Epithelial cell of proximal tubule (primary cell): Measurements from ENCODE around the gene GRM4. TPM values are rescaled to one million over a fixed set of nuclear protein-coding genes. Genes with fewer than 3 reads are reported as not detected.

ENCODE experiments used
- DNase-seq: peaks from one replicate; pipeline ENCODE4 v3.0.0-alpha.2; 2011; ENCODE audit warnings: low read depth
- H3K4me3 ChIP-seq: 2 replicates; pipeline ENCODE4 v1.5.1; 2011; ENCODE audit warnings: low read depth, mild to moderate bottlenecking, low read length
- total RNA-seq: library from RNA; depleted of rRNA; stranded (reverse); fragments of >200 nt; gene quantifications from 2 replicates; pipeline ENCODE4 v1.2.3, GENCODE V29; 2015
- TF ChIP-seq, protein P1 (sequence below): conservative IDR thresholded peaks from 2 replicates; pipeline ENCODE4 v1.5.1; 2012; ENCODE audit warnings: low read depth, mild to moderate bottlenecking, low read length

The GRM4 gene
- total RNA-seq, 1 donor from 2014 or later, result not detected

DNA sequence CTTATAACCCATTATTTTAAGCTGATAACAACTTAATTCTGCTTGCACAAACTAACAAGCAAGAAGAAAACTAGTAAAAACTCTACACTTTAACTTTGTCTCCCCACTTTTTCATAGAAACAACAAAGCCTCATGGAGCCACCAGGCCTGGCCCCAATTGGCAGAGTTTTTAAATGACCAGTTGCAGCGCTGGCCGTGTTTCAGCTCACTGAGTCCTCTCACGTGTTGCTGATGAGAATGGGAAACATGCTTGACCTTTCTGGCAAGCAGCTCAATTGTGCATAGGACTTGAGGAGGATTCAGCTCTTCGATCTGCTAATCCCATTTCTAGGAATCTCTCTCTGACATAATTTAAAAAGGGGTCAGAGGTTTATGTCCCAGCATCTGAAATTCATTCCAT lies 24.5 kb upstream of the GRM4 start:
- TF ChIP-seq, protein P1, sequence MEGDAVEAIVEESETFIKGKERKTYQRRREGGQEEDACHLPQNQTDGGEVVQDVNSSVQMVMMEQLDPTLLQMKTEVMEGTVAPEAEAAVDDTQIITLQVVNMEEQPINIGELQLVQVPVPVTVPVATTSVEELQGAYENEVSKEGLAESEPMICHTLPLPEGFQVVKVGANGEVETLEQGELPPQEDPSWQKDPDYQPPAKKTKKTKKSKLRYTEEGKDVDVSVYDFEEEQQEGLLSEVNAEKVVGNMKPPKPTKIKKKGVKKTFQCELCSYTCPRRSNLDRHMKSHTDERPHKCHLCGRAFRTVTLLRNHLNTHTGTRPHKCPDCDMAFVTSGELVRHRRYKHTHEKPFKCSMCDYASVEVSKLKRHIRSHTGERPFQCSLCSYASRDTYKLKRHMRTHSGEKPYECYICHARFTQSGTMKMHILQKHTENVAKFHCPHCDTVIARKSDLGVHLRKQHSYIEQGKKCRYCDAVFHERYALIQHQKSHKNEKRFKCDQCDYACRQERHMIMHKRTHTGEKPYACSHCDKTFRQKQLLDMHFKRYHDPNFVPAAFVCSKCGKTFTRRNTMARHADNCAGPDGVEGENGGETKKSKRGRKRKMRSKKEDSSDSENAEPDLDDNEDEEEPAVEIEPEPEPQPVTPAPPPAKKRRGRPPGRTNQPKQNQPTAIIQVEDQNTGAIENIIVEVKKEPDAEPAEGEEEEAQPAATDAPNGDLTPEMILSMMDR, result no peak
- no peak for DNase-seq
- no peak overlapping the region for H3K4me3 ChIP-seq

DNA sequence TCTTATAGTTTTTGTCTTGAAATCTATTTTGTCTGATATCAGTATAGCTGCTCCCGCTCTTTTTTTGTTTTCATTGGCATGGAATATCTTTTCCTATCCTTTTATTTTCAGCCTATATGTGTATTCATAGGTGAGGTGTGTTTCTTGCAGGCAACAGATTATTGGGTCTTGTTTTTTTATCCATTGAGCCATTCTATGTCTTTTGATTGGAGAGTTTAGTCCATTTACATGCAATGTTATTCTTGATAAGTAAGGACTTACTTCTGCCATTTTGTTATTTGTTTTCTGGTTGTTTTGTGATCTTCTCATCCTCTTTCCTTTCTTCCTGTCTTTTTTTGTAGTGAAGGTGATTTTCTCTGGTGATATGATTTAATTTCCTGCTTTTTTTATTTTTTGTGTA lies 24.0 kb upstream of the GRM4 start:
- no peak for DNase-seq
- H3K4me3 ChIP-seq, result no peak overlapping the region
- TF ChIP-seq, protein P1, result no peak

DNA sequence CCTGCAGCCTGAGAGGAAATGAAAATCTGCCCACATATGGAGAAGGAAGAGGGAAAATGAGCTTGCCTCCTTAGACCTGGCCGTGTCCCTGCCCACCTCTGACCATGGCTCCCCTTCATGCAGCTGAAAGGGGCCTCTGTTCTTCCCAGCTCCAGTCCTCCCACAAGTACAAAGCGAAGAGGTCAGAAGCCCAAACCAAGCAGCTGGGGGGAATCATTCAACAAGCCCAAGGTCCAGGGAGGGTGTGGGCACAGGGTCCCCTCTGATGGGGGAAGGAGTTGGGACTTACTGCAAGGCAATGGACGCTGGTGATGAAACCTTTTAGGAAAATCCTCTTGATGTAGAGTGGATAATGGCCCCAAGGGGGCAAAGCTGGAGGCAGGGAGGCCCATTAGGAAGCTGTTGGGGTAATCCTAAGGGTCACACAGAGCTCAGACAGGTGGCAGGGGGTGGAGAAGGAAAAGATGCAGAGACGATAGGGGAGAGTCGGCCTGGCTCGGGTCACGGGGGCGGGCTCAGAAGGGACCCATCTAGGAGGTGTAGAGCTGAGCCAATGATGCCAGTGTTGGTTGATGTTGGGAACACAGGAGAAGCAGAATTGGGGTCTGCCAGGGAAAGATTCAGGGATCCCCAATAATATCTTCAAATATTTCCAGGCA lies 16.1 kb upstream of the GRM4 start:
- no peak for DNase-seq
- no peak overlapping the region for H3K4me3 ChIP-seq
- TF ChIP-seq, protein P1, result no peak

DNA sequence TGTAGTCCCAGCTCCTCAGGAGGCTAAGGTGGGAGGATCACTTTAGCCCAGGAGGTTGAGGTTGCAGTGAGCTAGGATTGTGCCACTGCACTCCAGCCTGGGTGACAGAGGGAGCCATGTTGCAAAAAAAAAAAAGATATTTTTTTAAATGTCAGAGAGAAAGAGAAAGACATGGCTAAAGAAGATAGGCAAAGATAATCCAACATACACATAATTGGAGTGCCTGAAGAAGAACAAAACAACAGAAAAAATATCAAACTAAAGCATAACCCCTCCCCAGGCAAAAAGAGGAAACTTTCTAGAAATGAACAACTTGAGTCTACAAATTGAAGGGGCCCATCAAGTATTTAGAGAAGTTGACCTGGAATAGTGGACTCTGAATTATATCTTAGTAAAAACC lies 14.0 kb upstream of the GRM4 start:
- TF ChIP-seq, protein P1, result no peak
- DNase-seq, result no peak
- H3K4me3 ChIP-seq, result no peak overlapping the region

DNA sequence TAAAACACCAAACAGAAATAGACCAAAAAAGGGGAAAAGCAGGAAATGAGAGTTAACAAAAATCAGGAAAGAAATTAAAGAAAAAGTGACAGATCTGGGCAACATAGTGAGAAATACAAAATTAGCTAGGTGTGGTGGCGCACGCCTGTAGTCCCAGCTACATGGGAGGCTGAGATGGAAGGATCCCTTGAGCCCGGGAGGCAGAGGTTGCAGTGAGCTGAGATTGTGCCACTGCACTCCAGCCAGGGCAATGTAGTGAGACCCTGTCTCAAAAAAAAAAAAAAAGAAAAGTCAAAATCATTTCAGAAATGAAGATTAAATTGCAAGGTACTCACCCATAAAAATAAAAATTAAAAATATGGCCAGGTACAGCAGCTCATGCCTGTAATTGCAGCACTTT lies 13.0 kb upstream of the GRM4 start:
- DNase-seq, result no peak
- TF ChIP-seq, protein P1, result no peak
- no peak overlapping the region for H3K4me3 ChIP-seq

DNA sequence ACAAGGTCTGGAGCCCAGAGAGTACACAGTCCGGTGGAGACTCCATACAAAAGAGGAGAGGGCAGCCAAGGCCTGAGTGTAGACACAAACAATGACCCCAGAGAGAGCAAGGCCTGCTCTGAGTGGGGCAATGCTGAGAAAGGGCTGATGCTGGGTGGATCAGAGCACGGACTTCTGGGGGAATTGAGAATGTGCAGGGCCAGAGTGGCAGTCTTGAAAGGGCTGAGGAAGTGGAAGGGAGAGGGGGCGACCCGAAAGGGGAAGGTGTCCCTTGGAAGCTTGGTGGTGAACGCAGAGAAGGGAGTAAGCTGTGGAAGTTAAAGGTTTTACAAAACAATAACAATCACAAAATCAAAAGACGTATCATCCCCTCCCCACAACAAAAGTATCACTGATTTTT lies 12.0 kb upstream of the GRM4 start:
- no peak for DNase-seq
- no peak overlapping the region for H3K4me3 ChIP-seq
- TF ChIP-seq, protein P1, result no peak

DNA sequence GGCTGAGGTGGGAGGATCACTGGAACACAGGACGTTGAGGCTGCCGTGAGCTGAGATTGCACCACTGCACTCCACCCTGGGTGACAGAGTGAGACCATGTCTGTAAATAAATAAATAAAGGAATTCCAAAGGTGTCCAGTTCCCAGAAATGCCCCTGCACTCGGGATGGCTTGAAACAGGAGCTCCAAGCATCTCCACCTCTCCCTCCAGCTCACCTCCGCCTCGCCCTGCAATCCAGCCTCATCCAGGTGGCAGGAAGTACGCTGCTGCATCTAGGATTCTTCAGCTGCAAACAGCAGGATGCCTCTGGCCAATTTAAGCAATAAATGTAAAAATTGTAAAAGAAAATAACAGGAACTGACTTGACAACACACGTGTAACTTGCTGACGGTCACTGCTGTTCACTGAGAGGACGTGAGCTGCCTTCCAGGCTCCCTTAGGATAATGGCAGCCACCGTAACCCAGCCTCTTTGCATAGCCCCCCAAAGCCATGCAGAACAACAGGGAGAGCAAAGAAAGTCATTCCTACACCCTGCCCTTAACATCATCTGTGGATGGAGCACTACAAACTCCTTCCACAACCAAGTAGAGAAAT lies 11.4 kb upstream of the GRM4 start:
- no peak overlapping the region for H3K4me3 ChIP-seq
- DNase-seq, result no peak
- TF ChIP-seq, protein P1, result no peak
